HepG2 (cell line): ENCODE data around the gene FBXL20. TPM values are rescaled to one million over a fixed set of nuclear protein-coding genes. Genes with fewer than 3 reads are reported as not detected.

ENCODE experiments used
- CHD2 ChIP-seq: IDR thresholded peaks from 2 replicates; pipeline ENCODE4 v1.6.1; 2011; ENCODE audit warnings: low read depth, low read length, improper control_type of control experiment
- CHD4 ChIP-seq: fragments of 200-600 bp; sonication (generic); IDR thresholded peaks from 2 replicates; pipeline ENCODE4 v1.7.0; 2017; ENCODE audit warnings: mild to moderate bottlenecking, low read length, borderline replicate concordance
- ELF3 ChIP-seq: IDR thresholded peaks from 2 replicates; pipeline ENCODE4 v1.6.1; 2016; ENCODE audit warnings: missing genetic modification reagents, missing compliant biosample characterization
- ERF ChIP-seq: IDR thresholded peaks from 2 replicates; pipeline ENCODE4 v1.6.1; 2018; ENCODE audit warnings: missing biosample characterization, missing genetic modification reagents
- GABPB1 ChIP-seq: IDR thresholded peaks from 2 replicates; pipeline ENCODE4 v1.6.1; 2016; ENCODE audit warnings: mild to moderate bottlenecking, missing genetic modification reagents, moderate library complexity, missing compliant biosample characterization
- HMG20A ChIP-seq: IDR thresholded peaks from 2 replicates; pipeline ENCODE4 v1.6.1; 2016; ENCODE audit warnings: borderline replicate concordance
- KLF9 ChIP-seq: IDR thresholded peaks from 2 replicates; pipeline ENCODE4 v1.6.1; 2016; ENCODE audit warnings: low read depth
- KMT2A ChIP-seq: sonication (generic); formaldehyde crosslinking; IDR thresholded peaks from 2 replicates; pipeline ENCODE4 v1.4.0; 2020; ENCODE audit warnings: missing genetic modification reagents
- PRDM15 ChIP-seq: sonication (generic); formaldehyde crosslinking; IDR thresholded peaks from 2 replicates; pipeline ENCODE4 v1.4.0; 2020; ENCODE audit warnings: missing genetic modification reagents
- RBM22 ChIP-seq: fragments of 200-400 bp; formaldehyde crosslinking; optimal IDR thresholded peaks from 2 replicates; pipeline ENCODE3; 2017; ENCODE audit warnings: mild to moderate bottlenecking, low read length, moderate library complexity
- SMAD3 ChIP-seq: sonication (generic); formaldehyde crosslinking; IDR thresholded peaks from 2 replicates; pipeline ENCODE4 v1.4.0; 2020; ENCODE audit warnings: missing genetic modification reagents
- SNAPC2 ChIP-seq: sonication (generic); formaldehyde crosslinking; IDR thresholded peaks from 2 replicates; pipeline ENCODE4 v1.8.1; 2022; ENCODE audit warnings: mild to moderate bottlenecking, missing genetic modification reagents
- SNRNP70 ChIP-seq: fragments of 200-400 bp; formaldehyde crosslinking; IDR thresholded peaks from 2 replicates; pipeline ENCODE4 v1.6.1; 2017; ENCODE audit warnings: mild to moderate bottlenecking, low read depth, low read length, moderate library complexity
- ZC3H13 ChIP-seq: sonication (generic); formaldehyde crosslinking; IDR thresholded peaks from 2 replicates; pipeline ENCODE4 v1.8.1; 2023; ENCODE audit warnings: mild to moderate bottlenecking, missing genetic modification reagents, moderate library complexity
- ZNF350 ChIP-seq: sonication (generic); formaldehyde crosslinking; IDR thresholded peaks from 2 replicates; pipeline ENCODE4 v1.4.0; 2020; ENCODE audit warnings: mild to moderate bottlenecking, low read depth, missing genetic modification reagents, borderline replicate concordance
- ZNF430 ChIP-seq: sonication (generic); formaldehyde crosslinking; IDR thresholded peaks from 2 replicates; pipeline ENCODE4 v1.9.0; 2021; ENCODE audit warnings: mild to moderate bottlenecking, missing genetic modification reagents
- ZNF530 ChIP-seq: sonication (generic); formaldehyde crosslinking; IDR thresholded peaks from 2 replicates; pipeline ENCODE4 v1.5.0; 2020; ENCODE audit warnings: low read depth, mild to moderate bottlenecking, missing genetic modification reagents
- ZNF839 ChIP-seq: sonication (generic); formaldehyde crosslinking; IDR thresholded peaks from 2 replicates; pipeline ENCODE4 v1.4.0; 2020; ENCODE audit warnings: missing genetic modification reagents, mild to moderate bottlenecking, borderline replicate concordance
- ZNF841 ChIP-seq: sonication (generic); formaldehyde crosslinking; IDR thresholded peaks from 2 replicates; pipeline ENCODE4 v1.8.1; 2023; ENCODE audit warnings: missing genetic modification reagents, borderline replicate concordance
- polyA plus RNA-seq, 8 experiments: library from polyadenylated mRNA; depleted of rRNA in 3 of 8; stranded (reverse) in 7 of 8; unstranded in 1 of 8; fragments of >200 nt; fragmentation: Illumina TruSeq in 4 of 8; extraction: Trizol in 4 of 8; gene quantifications; 2 replicates each; pipeline versions ENCODE4 v1.2.1 to v1.2.3, GENCODE V29; 2011 to 2016; ENCODE audit warnings: low read depth in 4 of 8, missing spikeins in 1 of 8, mixed read lengths in 1 of 8; ENCODE audit not compliant: insufficient read depth in 1 of 8
- total RNA-seq, 5 experiments: library from RNA; depleted of rRNA; stranded (reverse); fragments of >200 nt; fragmentation: Illumina TruSeq; extraction: Trizol; gene quantifications; 2 replicates each; pipeline ENCODE4 v1.2.3, GENCODE V29; 2016; ENCODE audit warnings: low read depth in 1 of 5
- TF ChIP-seq, protein P1 (sequence below), 2 experiments: fragments of 450-650 bp in 1 of 2; sonication (generic) in 1 of 2; formaldehyde crosslinking; IDR thresholded peaks; 2 replicates each; pipeline versions ENCODE4 v1.5.0 to v1.8.0; 2020 to 2022; ENCODE audit warnings: mild to moderate bottlenecking in 1 of 2, missing genetic modification reagents in 1 of 2
- TF ChIP-seq, protein P2 (sequence below): sonication (generic); formaldehyde crosslinking; IDR thresholded peaks from 2 replicates; pipeline ENCODE4 v1.4.0; 2020; ENCODE audit warnings: missing genetic modification reagents

The FBXL20 gene
- total and polyA plus RNA-seq, 2 of the 13 experiments (the other 11 are each of a cell fraction or from before 2014, with no cell fraction given), result 10.2 to 10.3 TPM

GRCh38 chr17:39402244-39402889, 941 bp upstream of the FBXL20 start (continued):
- no peak for TF ChIP-seq CHD4
- TF ChIP-seq ZNF350 (CRISPR knock-in tag), result peak; percentile 30; the same call in 1 of the 2 replicates
- TF ChIP-seq, protein P1, sequence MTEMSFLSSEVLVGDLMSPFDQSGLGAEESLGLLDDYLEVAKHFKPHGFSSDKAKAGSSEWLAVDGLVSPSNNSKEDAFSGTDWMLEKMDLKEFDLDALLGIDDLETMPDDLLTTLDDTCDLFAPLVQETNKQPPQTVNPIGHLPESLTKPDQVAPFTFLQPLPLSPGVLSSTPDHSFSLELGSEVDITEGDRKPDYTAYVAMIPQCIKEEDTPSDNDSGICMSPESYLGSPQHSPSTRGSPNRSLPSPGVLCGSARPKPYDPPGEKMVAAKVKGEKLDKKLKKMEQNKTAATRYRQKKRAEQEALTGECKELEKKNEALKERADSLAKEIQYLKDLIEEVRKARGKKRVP (CRISPR knock-in tag; IDR thresholded peaks at IDR 0.05), result peak in 1 of 2 experiments; percentile 49; a peak in 2 of 4 replicates
- TF ChIP-seq SNAPC2, result no peak
- no peak for TF ChIP-seq ZNF530
- TF ChIP-seq ZNF841 (CRISPR knock-in tag), result no peak
- TF ChIP-seq, protein P2, sequence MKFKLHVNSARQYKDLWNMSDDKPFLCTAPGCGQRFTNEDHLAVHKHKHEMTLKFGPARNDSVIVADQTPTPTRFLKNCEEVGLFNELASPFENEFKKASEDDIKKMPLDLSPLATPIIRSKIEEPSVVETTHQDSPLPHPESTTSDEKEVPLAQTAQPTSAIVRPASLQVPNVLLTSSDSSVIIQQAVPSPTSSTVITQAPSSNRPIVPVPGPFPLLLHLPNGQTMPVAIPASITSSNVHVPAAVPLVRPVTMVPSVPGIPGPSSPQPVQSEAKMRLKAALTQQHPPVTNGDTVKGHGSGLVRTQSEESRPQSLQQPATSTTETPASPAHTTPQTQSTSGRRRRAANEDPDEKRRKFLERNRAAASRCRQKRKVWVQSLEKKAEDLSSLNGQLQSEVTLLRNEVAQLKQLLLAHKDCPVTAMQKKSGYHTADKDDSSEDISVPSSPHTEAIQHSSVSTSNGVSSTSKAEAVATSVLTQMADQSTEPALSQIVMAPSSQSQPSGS (CRISPR knock-in tag), result peak; percentile 63; the same call in 1 of the 2 replicates
- TF ChIP-seq ERF (CRISPR knock-in tag), result peak; percentile 66; the same call in 1 of the 2 replicates
- TF ChIP-seq GABPB1 (CRISPR knock-in tag), result peak; percentile 34; the same call in 1 of the 2 replicates
- TF ChIP-seq RBM22, result peak; percentile 36
- no peak for TF ChIP-seq PRDM15 (CRISPR knock-in tag)
- TF ChIP-seq ZNF839, result no peak
- 0 out of 2 replicates have a peak, but pooled peaks have one; percentile 35 for TF ChIP-seq KMT2A
- peak; percentile 60; the same call in 1 of the 2 replicates for TF ChIP-seq CHD2
- peak; percentile 97; the same call in 1 of the 2 replicates for TF ChIP-seq KLF9 (CRISPR knock-in tag)
- peak; percentile 57; the same call in 1 of the 2 replicates for TF ChIP-seq SMAD3 (CRISPR knock-in tag)
- TF ChIP-seq ELF3, result 0 out of 2 replicates have a peak, but pooled peaks have one; percentile 19
- 0 out of 2 replicates have a peak, but pooled peaks have one; percentile 18 for TF ChIP-seq HMG20A (CRISPR knock-in tag)
- TF ChIP-seq ZNF430 (CRISPR knock-in tag), result no peak
- TF ChIP-seq SNRNP70, result no peak
- TF ChIP-seq ZC3H13 (CRISPR knock-in tag), result peak; percentile 53; the same call in 1 of the 2 replicates
